HG03159 (cell line): ENCODE data around the gene PCGF6.

Experiments used
- ATAC-seq: cut with Tn5 transposase; IDR thresholded peaks from one replicate; pipeline ENCODE4 v1.9.1; 2021; ENCODE audit warnings: mild to moderate bottlenecking, moderate library complexity; ENCODE audit not compliant: unreplicated experiment

PCGF6 gene

GRCh38 chr10:103327906-103328305 is 23.0 kb downstream of the PCGF6 start:
- ATAC-seq: no peak

- no peak for ATAC-seq
These were observed 34.9 kb downstream of the PCGF6 start for GRCh38 chr10:103316087-103316486.

DNA sequence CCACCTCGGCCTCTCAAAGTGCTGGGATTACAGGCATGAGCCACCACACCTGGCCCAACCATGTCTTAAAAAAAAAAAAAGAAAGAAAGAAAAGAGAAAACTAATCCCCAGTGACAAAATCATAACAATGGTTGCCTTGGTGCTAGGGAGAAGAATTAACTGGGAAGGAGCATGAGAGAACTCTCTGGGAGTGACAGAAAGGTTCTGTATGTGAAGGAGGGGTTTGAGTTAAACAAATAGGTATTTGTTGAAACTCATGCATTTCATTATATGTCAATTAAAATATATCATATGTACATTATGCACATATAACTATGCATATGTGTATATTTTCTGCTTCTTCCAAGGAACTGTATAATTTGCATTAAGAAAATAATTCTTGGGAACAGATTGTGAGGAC is 40.7 kb downstream of the PCGF6 start:
- no peak for ATAC-seq

GRCh38 chr10:103307594-103307993 is 43.3 kb downstream of the PCGF6 start:
- no peak for ATAC-seq

DNA sequence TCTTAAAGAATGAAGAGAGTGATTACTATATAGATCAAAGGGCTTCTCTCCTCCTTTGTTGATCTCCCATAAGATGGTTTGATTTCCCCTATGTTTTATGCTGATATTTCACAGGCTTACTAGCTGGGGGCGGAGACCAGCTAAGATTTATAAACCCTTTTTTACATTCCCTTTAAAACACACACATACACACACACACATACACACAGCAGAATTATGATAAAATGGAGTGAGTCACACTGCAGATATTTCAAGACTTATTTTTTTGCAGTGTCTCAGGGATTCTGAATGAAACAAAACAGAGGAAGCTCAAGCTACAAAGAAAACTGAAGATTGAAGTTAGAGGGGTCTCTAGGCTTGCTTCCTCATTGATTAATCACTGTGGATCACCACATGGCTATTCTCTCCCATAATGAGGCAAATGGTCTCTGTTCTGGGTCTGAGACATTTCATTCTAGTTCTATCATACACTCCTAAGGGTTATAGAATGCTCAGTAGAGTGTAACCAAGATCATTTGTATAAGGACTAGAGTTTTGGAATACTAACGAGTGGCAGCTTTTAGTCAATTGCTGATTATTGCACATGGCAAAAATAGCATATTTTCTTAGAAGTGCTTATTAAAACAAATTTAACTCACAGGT is 55.4 kb downstream of the PCGF6 start:
- ATAC-seq: no peak

DNA sequence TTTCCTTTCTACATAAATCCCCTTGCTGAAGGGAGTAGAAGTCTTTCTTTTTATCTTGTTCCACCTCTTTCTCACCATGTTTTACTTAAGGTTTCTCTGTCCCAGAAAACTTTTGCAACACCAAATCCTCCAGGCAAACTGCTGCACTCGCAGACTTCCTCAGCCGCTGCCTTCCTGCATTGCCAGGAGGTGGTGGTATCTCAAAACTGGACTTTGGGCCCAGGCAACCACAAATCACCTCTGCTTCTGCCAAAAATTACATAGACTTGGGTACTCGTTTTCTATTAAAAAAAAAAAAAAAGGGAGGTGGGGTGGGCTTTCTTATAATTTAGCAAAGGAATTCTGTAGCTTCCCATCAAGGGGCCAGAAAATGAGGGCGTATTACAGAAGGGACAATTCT is 59.4 kb downstream of the PCGF6 start:
- ATAC-seq: no peak

GRCh38 chr10:103287992-103288391 is 62.9 kb downstream of the PCGF6 start:
- no peak for ATAC-seq

DNA sequence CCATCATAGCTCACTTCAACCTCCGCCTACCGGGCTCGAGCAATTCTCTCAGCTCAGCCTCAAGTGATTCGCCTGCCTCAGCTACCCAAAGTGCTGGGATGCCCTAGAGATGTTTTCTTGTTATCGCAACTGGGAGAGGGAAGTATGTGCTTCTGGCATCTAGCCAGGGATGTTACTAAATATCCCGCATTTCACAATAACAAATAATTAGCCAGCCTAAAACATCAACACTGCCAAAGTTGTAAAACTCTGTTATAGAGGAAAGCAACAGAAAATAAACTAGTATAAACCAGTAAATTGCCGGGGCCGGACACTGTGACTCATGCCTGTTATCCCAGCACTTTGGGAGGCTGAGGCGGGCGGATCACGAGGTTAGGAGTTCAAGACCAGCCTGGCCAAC is 66.8 kb downstream of the PCGF6 start:
- ATAC-seq: no peak

- no peak for ATAC-seq
These were observed 68.0 kb downstream of the PCGF6 start for GRCh38 chr10:103282961-103283360.

DNA sequence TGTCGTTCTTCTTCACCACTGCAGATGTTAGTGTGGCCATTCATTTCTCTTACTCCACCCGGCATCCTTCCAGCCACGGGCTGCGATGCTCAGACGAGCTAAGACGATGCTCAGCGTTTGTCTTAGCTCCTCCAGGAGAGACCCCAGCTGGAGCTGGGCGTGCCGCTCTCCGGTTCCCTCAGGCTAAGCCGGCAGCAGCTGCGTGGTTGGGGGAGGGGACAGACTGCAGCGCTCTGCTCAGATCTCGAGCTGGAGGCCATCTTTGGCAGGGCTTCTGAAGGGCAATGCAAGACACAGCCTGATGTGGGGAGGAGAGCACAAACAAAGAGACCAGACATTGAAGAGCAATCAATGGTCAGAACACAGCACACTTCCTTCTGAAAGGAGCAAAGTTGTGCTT is 69.2 kb downstream of the PCGF6 start:
- ATAC-seq: no peak

GRCh38 chr10:103280506-103280905 is 70.4 kb downstream of the PCGF6 start:
- no peak for ATAC-seq

- ATAC-seq: no peak
These were observed 70.9 kb downstream of the PCGF6 start for GRCh38 chr10:103280031-103280430.

DNA sequence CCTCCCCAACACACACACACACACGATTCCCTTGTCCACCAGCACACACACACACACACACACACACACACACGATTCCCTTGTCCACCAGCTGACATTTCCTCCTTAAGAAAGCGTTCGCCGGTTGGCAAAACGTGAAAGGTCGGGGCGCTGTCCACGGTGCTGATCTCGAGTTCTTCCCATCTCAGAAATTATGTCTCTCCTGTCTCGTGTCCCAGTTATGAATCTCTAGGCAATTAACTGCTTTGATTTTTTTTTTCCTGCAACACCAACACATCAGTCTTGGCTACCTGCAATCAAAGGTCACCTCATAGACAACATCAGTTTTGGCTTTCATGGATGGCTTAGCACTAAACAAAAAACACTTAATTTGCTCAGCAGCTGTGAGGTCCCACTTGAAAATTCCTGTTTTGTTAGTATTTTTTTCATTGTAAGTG is 72.1 kb downstream of the PCGF6 start:
- no peak for ATAC-seq

- ATAC-seq: no peak
These were observed 72.5 kb downstream of the PCGF6 start for GRCh38 chr10:103278537-103278823.

- ATAC-seq: no peak
These were observed 73.0 kb downstream of the PCGF6 start for GRCh38 chr10:103277713-103278536.

GRCh38 chr10:103276896-103277712 is 73.8 kb downstream of the PCGF6 start, which contains the start of gene INA:
TSS of gene INA (plus strand) at chr10:103277138. CDS start at chr10:103277212, 74 bp downstream.
- ATAC-seq: no peak

- ATAC-seq: no peak
These were observed 74.6 kb downstream of the PCGF6 start for GRCh38 chr10:103276251-103276895.

DNA sequence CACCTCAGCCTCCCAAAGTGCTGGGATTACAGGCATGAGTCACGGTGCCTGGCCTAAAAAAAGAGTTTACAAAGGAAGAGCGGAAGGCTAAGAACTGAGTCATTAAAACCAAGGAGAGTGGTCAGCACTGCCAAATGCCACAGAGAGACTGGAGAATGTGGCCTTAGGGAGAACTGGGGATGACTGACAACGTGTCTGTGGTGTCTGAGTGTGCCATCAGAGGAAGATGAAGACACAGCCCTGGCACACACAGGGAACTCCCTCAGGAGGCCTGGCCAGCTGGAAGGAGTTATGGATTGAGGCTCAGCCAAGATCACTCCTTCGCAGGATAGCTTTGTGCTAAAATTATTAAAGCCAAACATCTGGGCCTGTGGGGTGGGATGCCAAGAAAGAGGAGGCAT is 77.9 kb downstream of the PCGF6 start:
- ATAC-seq: no peak

DNA sequence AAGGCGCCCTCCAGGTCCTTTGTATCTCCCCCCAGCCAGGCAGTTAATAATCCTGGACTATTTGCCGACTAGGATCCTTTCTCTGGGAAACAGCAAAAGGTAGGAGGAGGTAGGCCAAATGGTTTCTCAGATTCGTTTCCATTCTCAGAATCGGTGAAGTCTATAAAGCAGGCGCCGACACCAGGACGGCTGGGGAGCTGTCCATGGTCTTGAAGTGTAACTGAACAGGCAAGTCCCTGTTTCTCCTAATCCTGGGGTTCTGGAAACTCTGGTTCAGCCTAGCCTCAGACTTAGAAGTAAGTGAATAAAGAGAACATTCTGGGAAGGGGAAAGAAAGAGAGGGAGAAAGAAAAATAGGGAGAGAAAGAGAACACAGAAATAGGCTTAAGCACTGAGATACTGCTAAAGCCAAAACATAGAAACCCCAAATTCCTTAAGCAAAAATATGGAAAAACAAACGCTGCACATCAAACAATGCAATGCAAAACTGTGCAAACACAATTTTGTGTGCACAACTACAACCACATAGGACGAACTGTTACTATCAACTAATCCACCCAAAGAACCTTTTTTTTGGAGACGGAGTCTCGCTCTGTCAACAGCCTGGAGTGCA is 85.1 kb downstream of the PCGF6 start:
- ATAC-seq: no peak

GRCh38 chr10:103262229-103262628 is 88.7 kb downstream of the PCGF6 start:
- no peak for ATAC-seq

DNA sequence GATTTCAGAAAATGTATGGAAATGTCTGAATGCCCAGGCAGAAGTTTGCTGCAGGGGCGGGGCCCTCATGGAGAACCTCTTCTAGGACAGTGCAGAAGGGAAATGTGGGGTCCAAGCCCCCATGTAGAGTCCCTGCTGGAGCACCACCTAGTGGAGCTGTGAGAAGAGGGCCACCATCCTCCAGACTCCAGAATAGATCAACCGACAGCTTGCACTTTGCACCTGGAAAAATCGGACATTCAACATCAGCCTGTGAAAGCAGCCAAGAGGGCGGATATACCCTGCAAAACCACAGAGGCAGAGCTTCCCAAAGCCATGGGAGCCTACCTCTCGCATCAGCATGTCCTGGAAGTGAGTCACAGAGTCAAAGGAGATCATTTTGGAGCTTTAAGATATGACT is 91.0 kb downstream of the PCGF6 start:
- ATAC-seq: no peak
